Measurements from ENCODE around the gene CCNJ. TPM values are rescaled to one million over a fixed set of nuclear protein-coding genes. Genes with fewer than 3 reads are reported as not detected.

CCNJ gene
- total and polyA plus RNA-seq, 2 of the 13 experiments (the other 11 are each of a cell fraction or from before 2014, with no cell fraction given) = 14.1 to 21.5 TPM

DNA sequence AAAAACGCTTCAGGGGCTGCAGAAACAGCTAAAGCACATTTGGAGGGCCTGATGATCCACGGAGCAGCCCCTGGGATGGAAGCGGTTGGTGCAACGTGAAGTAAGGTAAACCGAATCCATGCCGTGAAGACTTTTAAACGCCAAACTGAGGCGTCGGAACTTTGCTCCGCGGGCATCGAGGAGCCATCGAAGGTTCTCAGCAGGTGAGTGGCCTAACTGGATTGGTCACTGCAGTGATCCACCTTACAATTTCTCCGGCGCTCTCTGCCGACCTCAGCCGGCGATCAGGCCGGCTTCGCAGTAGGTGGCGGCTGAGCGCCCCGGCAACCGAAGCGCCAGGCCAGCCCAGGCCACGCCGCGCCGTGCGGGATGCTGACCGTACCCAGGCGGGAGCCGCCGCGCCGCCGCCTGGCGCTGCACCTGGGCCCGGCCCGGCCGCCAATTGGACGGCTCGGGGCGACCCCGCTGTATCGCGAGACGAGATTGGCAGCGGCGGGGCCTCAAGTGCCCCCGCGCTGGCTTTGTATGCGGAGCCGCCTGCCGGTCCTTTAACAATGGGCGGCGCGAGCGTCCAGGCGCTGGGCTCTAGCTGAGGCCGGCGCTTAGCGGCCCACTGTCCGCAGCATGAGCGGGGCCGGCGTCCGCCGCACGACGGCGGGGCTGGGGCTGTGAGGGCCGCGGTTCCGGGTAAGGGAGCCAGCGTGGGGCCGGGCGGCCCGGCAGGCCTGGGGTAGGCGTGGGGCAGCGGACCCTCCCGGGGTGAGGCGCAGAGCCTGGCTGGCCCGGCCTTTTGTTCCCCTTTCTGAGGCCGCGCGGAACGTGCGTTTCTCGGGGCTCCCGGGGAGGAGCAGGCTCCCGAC is at the start of gene CCNJ (continued):
- TF ChIP-seq PLSCR1 (CRISPR knock-in tag; IDR thresholded peaks at IDR 0.05; ENCODE audit: borderline replicate concordance) (no peak), ZFY (CRISPR knock-in tag; IDR thresholded peaks at IDR 0.05) (peak; percentile 96), ZNF879 (CRISPR knock-in tag; IDR thresholded peaks at IDR 0.05) (no peak; the same call in none of the 2 replicates), ZNF607 (CRISPR knock-in tag; IDR thresholded peaks at IDR 0.05; ENCODE audit: borderline replicate concordance) (peak; percentile 53; the same call in 1 of the 2 replicates), ZNF598 (CRISPR knock-in tag; IDR thresholded peaks at IDR 0.05; ENCODE audit: borderline replicate concordance) (no peak; the same call in 1 of the 2 replicates), FIP1L1 (IDR thresholded peaks at IDR 0.05; ENCODE audit: borderline replicate concordance, insufficient read depth, low read depth, low read length) (no peak), NR1H2 (CRISPR knock-in tag; IDR thresholded peaks at IDR 0.05; ENCODE audit: borderline replicate concordance, low read depth) (no peak), MTA1 (CRISPR knock-in tag; IDR thresholded peaks at IDR 0.05; ENCODE audit: borderline replicate concordance) (peak; percentile 33; the same call in 1 of the 2 replicates), ARHGAP35 (CRISPR knock-in tag; IDR thresholded peaks at IDR 0.05; ENCODE audit: borderline replicate concordance) (peak; percentile 32; the same call in 1 of the 2 replicates), RBAK (CRISPR knock-in tag; IDR thresholded peaks at IDR 0.05) (no peak), ZNF577 (CRISPR knock-in tag; IDR thresholded peaks at IDR 0.05; ENCODE audit: borderline replicate concordance, low read depth) (no peak), ZNF562 (CRISPR knock-in tag; IDR thresholded peaks at IDR 0.05; ENCODE audit: borderline replicate concordance) (peak; percentile 70), BCL3 (CRISPR knock-in tag; IDR thresholded peaks at IDR 0.05) (peak; percentile 92), TEAD2 (CRISPR knock-in tag; IDR thresholded peaks at IDR 0.05) (no peak; the same call in 1 of the 2 replicates), ZNF691 (CRISPR knock-in tag; IDR thresholded peaks at IDR 0.05; ENCODE audit: borderline replicate concordance, low read depth) (peak; percentile 73; the same call in 1 of the 2 replicates), CHD2 (IDR thresholded peaks at IDR 0.05; ENCODE audit: low read depth, low read length) (peak; percentile 97), ZEB1 (IDR thresholded peaks at IDR 0.05; ENCODE audit: insufficient replicate concordance, low read depth) (peak; percentile 53), ZNF207 (IDR thresholded peaks at IDR 0.05; ENCODE audit: borderline replicate concordance) (no peak), ZFP1 (CRISPR knock-in tag; IDR thresholded peaks at IDR 0.05) (no peak)
- TF ChIP-seq, protein P1, sequence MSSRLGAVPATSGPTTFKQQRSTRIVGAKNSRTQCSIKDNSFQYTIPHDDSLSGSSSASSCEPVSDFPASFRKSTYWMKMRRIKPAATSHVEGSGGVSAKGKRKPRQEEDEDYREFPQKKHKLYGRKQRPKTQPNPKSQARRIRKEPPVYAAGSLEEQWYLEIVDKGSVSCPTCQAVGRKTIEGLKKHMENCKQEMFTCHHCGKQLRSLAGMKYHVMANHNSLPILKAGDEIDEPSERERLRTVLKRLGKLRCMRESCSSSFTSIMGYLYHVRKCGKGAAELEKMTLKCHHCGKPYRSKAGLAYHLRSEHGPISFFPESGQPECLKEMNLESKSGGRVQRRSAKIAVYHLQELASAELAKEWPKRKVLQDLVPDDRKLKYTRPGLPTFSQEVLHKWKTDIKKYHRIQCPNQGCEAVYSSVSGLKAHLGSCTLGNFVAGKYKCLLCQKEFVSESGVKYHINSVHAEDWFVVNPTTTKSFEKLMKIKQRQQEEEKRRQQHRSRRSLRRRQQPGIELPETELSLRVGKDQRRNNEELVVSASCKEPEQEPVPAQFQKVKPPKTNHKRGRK (CRISPR knock-in tag; IDR thresholded peaks at IDR 0.05) = no peak
- TF ChIP-seq, protein P2, sequence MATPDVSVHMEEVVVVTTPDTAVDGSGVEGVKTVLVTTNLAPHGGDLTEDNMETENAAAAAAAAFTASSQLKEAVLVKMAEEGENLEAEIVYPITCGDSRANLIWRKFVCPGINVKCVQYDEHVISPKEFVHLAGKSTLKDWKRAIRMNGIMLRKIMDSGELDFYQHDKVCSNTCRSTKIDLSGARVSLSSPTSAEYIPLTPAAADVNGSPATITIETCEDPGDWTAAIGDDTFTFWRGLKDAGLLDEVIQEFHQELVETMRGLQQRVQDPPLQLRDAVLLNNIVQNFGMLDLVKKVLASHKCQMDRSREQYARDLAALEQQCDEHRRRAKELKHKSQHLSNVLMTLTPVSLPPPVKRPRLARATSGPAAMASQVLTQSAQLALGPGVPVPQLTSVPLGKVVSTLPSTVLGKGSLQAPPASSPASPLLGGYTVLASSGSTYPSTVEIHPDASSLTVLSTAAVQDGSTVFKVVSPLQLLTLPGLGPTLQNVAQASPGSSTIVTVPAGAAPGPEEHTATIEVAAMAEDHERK (CRISPR knock-in tag; IDR thresholded peaks at IDR 0.05; ENCODE audit: low read depth) = no peak
- TF ChIP-seq, protein P3, sequence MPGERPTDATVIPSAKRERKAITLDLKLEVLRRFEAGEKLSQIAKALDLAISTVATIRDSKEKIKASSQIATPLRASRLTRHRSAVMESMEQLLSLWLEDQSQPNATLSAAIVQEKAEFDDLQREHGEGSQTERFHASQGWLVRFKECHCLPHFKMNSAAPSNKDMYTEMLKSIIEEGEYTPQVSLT (CRISPR knock-in tag; IDR thresholded peaks at IDR 0.05; ENCODE audit: borderline replicate concordance, low read depth) = no peak

All from HepG2 (cell line).